Astrocyte (in vitro differentiated cells and primary cell): ENCODE data around the gene TACSTD2.

ENCODE experiments used
- EZH2 ChIP-seq: IDR thresholded peaks from 2 replicates; pipeline ENCODE4 v1.6.1; 2012; ENCODE audit warnings: mild to moderate bottlenecking, low read length, inconsistent platforms; ENCODE audit not compliant: insufficient read depth
- TF ChIP-seq, protein P1 (sequence below): IDR thresholded peaks from 2 replicates; pipeline ENCODE4 v1.5.1; 2011; ENCODE audit warnings: low read depth, mild to moderate bottlenecking, inconsistent platforms, low read length, moderate library complexity; ENCODE audit not compliant: insufficient read depth

DNA sequence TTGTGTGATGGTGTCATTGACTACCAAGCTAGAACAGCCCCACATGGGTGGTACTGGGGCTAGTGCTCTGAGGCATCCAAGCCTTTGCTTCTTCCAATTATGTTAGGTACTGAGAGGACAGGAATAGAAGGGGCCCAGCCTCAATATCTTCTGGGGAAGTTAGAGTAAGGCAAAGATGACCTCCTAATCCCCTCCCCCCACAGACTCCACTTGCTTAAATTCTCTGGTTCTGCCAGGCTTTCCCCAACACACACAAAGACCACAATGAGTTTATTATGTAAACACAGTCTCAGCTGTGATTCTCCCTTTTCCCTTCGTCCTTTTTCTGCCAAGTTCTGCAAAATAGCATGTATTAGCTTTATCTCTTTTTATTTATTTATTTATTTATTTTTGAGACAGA lies 3.1 kb upstream of the TACSTD2 start:
- TF ChIP-seq, protein P1, sequence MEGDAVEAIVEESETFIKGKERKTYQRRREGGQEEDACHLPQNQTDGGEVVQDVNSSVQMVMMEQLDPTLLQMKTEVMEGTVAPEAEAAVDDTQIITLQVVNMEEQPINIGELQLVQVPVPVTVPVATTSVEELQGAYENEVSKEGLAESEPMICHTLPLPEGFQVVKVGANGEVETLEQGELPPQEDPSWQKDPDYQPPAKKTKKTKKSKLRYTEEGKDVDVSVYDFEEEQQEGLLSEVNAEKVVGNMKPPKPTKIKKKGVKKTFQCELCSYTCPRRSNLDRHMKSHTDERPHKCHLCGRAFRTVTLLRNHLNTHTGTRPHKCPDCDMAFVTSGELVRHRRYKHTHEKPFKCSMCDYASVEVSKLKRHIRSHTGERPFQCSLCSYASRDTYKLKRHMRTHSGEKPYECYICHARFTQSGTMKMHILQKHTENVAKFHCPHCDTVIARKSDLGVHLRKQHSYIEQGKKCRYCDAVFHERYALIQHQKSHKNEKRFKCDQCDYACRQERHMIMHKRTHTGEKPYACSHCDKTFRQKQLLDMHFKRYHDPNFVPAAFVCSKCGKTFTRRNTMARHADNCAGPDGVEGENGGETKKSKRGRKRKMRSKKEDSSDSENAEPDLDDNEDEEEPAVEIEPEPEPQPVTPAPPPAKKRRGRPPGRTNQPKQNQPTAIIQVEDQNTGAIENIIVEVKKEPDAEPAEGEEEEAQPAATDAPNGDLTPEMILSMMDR, result no peak
- TF ChIP-seq EZH2, result no peak
